H9 (cell line): ENCODE data around the gene EGR4. TPM values are rescaled to one million over a fixed set of nuclear protein-coding genes. Genes with fewer than 3 reads are reported as not detected.

Source experiments
- DNase-seq: peaks from one replicate; pipeline ENCODE4 v3.0.0-alpha.2; 2017
- H2AFZ ChIP-seq: one replicate; pipeline ENCODE4 v1.6.1; 2013; ENCODE audit warnings: mild to moderate bottlenecking, low read length, control low read depth, moderate library complexity
- H2AK5ac ChIP-seq: 2 replicates; pipeline ENCODE4 v1.6.1; 2013; ENCODE audit warnings: low read length, control low read depth, mixed read lengths; ENCODE audit not compliant: insufficient read length
- H2BK120ac ChIP-seq: one replicate; pipeline ENCODE4 v1.6.1; 2013; ENCODE audit warnings: low read depth, mild to moderate bottlenecking, low read length, control low read depth, inconsistent platforms; ENCODE audit not compliant: poor library complexity, severe bottlenecking
- H2BK12ac ChIP-seq: 2 replicates; pipeline ENCODE4 v1.6.1; 2013; ENCODE audit warnings: low read length, control low read depth, mixed read lengths, low read depth; ENCODE audit not compliant: insufficient read length
- H2BK15ac ChIP-seq: 2 replicates; pipeline ENCODE4 v1.6.1; 2013; ENCODE audit warnings: low read depth, low read length, control low read depth
- H2BK20ac ChIP-seq: one replicate; pipeline ENCODE4 v1.6.1; 2013; ENCODE audit warnings: low read depth, mild to moderate bottlenecking, low read length, control low read depth, inconsistent platforms; ENCODE audit not compliant: poor library complexity, severe bottlenecking
- H2BK5ac ChIP-seq: 2 replicates; pipeline ENCODE4 v1.6.1; 2013; ENCODE audit warnings: low read length, control low read depth, mixed read lengths; ENCODE audit not compliant: insufficient read length
- H3K14ac ChIP-seq: 2 replicates; pipeline ENCODE4 v1.6.1; 2013; ENCODE audit warnings: low read length, control low read depth; ENCODE audit not compliant: insufficient read depth
- H3K18ac ChIP-seq: 2 replicates; pipeline ENCODE4 v1.6.1; 2013; ENCODE audit warnings: low read depth, mild to moderate bottlenecking, mixed read lengths, low read length, control low read depth; ENCODE audit not compliant: insufficient read length
- H3K23ac ChIP-seq: 2 replicates; pipeline ENCODE4 v1.6.1; 2013; ENCODE audit warnings: low read length, control low read depth, mixed read lengths, low read depth; ENCODE audit not compliant: insufficient read length
- H3K23me2 ChIP-seq: 2 replicates; pipeline ENCODE4 v1.6.1; 2013; ENCODE audit warnings: low read depth, mild to moderate bottlenecking, mixed read lengths, low read length, control low read depth; ENCODE audit not compliant: insufficient read length, poor library complexity, severe bottlenecking
- H3K27ac ChIP-seq: 2 replicates; pipeline ENCODE4 v1.5.1; 2013; ENCODE audit warnings: low read length, control low read depth, mixed read lengths, low read depth; ENCODE audit not compliant: insufficient read length
- H3K27me3 ChIP-seq: 2 replicates; pipeline ENCODE4 v1.6.1; 2013; ENCODE audit warnings: low read length, control low read depth, inconsistent platforms; ENCODE audit not compliant: insufficient read depth
- H3K4ac ChIP-seq: 2 replicates; pipeline ENCODE4 v1.6.1; 2013; ENCODE audit warnings: low read depth, mild to moderate bottlenecking, control low read depth, inconsistent platforms, low read length, moderate library complexity
- H3K4me1 ChIP-seq: 2 replicates; pipeline ENCODE4 v1.6.1; 2013; ENCODE audit warnings: low read length, control low read depth, inconsistent platforms; ENCODE audit not compliant: insufficient read depth
- H3K4me2 ChIP-seq: 2 replicates; pipeline ENCODE4 v1.6.1; 2013; ENCODE audit warnings: low read length, control low read depth, mixed read lengths; ENCODE audit not compliant: insufficient read length, insufficient read depth
- H3K56ac ChIP-seq: 2 replicates; pipeline ENCODE4 v1.6.1; 2013; ENCODE audit warnings: low read depth, mild to moderate bottlenecking, mixed read lengths, low read length, control low read depth; ENCODE audit not compliant: insufficient read length
- H3K79me1 ChIP-seq: 2 replicates; pipeline ENCODE4 v1.6.1; 2013; ENCODE audit warnings: low read depth, mild to moderate bottlenecking, moderate library complexity, low read length, control low read depth, inconsistent platforms; ENCODE audit not compliant: insufficient read depth, poor library complexity, severe bottlenecking
- H3K79me2 ChIP-seq: 2 replicates; pipeline ENCODE4 v1.6.1; 2013; ENCODE audit warnings: low read length, control low read depth, inconsistent platforms; ENCODE audit not compliant: insufficient read depth
- H3K9ac ChIP-seq: 2 replicates; pipeline ENCODE4 v1.6.1; 2013; ENCODE audit warnings: low read length, control low read depth, mixed read lengths; ENCODE audit not compliant: insufficient read length; ENCODE audit errors: extremely low read depth
- H3K9me3 ChIP-seq: one replicate; pipeline ENCODE4 v1.6.1; 2013; ENCODE audit warnings: low read depth, low read length, inconsistent platforms; ENCODE audit not compliant: control insufficient read depth
- H3T11ph ChIP-seq: one replicate; pipeline ENCODE4 v1.6.1; 2013; ENCODE audit warnings: mild to moderate bottlenecking, low read length, control low read depth, inconsistent platforms
- H4K20me1 ChIP-seq: one replicate; pipeline ENCODE4 v1.6.1; 2013; ENCODE audit not compliant: control insufficient read depth, insufficient read length, insufficient read depth
- H4K5ac ChIP-seq: 2 replicates; pipeline ENCODE4 v1.6.1; 2013; ENCODE audit warnings: low read depth, mild to moderate bottlenecking, mixed read lengths, low read length, control low read depth; ENCODE audit not compliant: insufficient read length
- H4K8ac ChIP-seq: replicated peaks from 2 replicates; pipeline ENCODE4 v1.6.1; 2013; ENCODE audit warnings: low read length, control low read depth, mixed read lengths, low read depth; ENCODE audit not compliant: insufficient read length
- H4K91ac ChIP-seq: 2 replicates; pipeline ENCODE4 v1.6.1; 2013; ENCODE audit warnings: low read depth, mild to moderate bottlenecking, moderate library complexity, mixed read lengths, low read length, control low read depth; ENCODE audit not compliant: insufficient read length
- H3K27ac Mint-ChIP-seq, 3 experiments: 2 replicates in 2 of 3; 3 replicates in 1 of 3; pipeline ENCODE4 v1.8.0; 2020 to 2021; ENCODE audit warnings: mixed read lengths in 3 of 3, mild to moderate bottlenecking in 1 of 3, moderate library complexity in 1 of 3
- H3K27me3 Mint-ChIP-seq: 2 replicates; pipeline ENCODE4 v1.8.0; 2021; ENCODE audit warnings: low read depth, mild to moderate bottlenecking, moderate library complexity, mixed read lengths
- H3K36me3 Mint-ChIP-seq, 3 experiments: 2 replicates in 2 of 3; 3 replicates in 1 of 3; pipeline ENCODE4 v1.8.0; 2020 to 2021; ENCODE audit warnings: low read depth in 3 of 3, mixed read lengths in 3 of 3; ENCODE audit not compliant: insufficient read depth in 1 of 3
- H3K4me1 Mint-ChIP-seq, 2 experiments: 2 replicates each; pipeline ENCODE4 v1.8.0; 2020; ENCODE audit warnings: mixed read lengths in 2 of 2
- H3K4me3 Mint-ChIP-seq, 2 experiments: 2 replicates in 1 of 2; 3 replicates in 1 of 2; pipeline ENCODE4 v1.8.0; 2020 to 2021; ENCODE audit warnings: mild to moderate bottlenecking in 2 of 2, mixed read lengths in 2 of 2, moderate library complexity in 1 of 2
- H3K9me3 Mint-ChIP-seq, 2 experiments: 2 replicates in 1 of 2; 3 replicates in 1 of 2; pipeline ENCODE4 v1.8.0; 2020; ENCODE audit warnings: mild to moderate bottlenecking in 2 of 2, mixed read lengths in 2 of 2, moderate library complexity in 1 of 2
- WGBS: extraction: QIAGEN DNeasy Blood & Tissue Kit; methylation state at CpG from one replicate; pipeline ENCODE4 v1.1.7; 2013; ENCODE audit warnings: missing lambda C conversion rate, low lambda C conversion rate, mixed read lengths; ENCODE audit not compliant: insufficient read length; ENCODE audit errors: extremely low coverage; 5-methylcytosine and 5-hydroxymethylcytosine counted together
- total RNA-seq: library from RNA; stranded (reverse); gene quantifications from 2 replicates; pipeline ENCODE4 v1.2.1, GENCODE V29; 2021
- TF ChIP-seq, protein P1 (sequence below): fragments of 200-600 bp; sonication (generic); conservative IDR thresholded peaks from 3 replicates; pipeline ENCODE4 v1.8.0; 2021; ENCODE audit warnings: antibody characterized with exemption, mild to moderate bottlenecking

The EGR4 gene
- total RNA-seq, 1 experiment from 2014 or later: 0.85 TPM

DNA sequence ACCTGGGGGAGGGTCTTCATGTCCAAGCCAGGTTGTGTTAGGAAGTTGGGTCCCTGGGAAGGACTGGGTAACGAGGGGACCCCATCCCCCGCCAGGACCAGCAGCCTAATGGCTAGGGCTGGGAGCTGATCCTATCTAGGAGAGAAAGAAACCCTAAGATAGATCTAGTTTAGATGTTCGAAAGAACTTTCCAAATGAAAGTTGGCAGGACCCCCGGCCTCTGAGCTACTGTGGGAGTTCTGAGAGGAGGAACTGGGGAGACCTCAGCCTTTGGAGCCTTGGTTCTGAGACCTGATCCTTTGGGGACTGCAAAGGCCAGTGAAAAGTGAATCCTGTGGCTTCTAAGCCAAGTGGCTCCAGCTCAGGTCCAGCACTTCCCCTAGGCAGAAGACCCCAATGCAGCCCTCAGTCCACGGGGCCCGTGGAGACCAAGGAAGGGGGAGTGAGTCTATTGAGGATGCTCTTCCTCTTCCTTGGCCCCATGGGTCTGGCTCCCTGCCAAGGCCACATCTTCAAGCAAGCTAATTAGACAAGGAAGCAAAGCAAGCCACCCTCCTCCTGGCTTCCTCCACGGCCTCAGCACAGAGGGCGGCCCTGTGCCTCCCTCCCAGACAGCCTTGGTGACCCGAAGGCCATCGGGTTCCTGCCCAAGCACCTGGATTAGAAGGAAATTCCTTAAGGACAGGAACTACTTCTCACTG lies 35.8 kb downstream of the EGR4 start:
- H3K4me1 ChIP-seq: no peaks in the 10 kb centered on the region
- no peak overlapping the region for H3K27ac ChIP-seq
- no peaks in the 10 kb centered on the region for H3K23me2 ChIP-seq
- no peak for DNase-seq
- Mint-ChIP-seq H3K4me3 (no peak overlapping the region), H3K27ac (no peak overlapping the region), H3K27me3 (no peaks in the 10 kb centered on the region), H3K4me1 (peaks cover 17 to 18% of the 10 kb centered on the region in 2 experiments), H3K36me3 (peaks cover 15 to 47% (median 22%) of the 10 kb centered on the region in 3 experiments; a peak in 6 of 7 replicates), H3K9me3 (no peaks in the 10 kb centered on the region; a peak in 1 of 5 replicates)
- no peak overlapping the region for H3K4me2 ChIP-seq
- H2BK120ac ChIP-seq: no peak overlapping the region
- H4K20me1 ChIP-seq: no peaks in the 10 kb centered on the region
- H2BK20ac ChIP-seq: no peak overlapping the region
- no peak overlapping the region for H3K56ac ChIP-seq
- H3K18ac ChIP-seq: no peak overlapping the region
- H2BK12ac ChIP-seq: no peak overlapping the region
- H2AK5ac ChIP-seq: no peak overlapping the region
- no peak overlapping the region for H3T11ph ChIP-seq
- no peak overlapping the region for H2AFZ ChIP-seq
- no CpG with 5 or more reads among the region's 10 CpGs for WGBS
- H2BK5ac ChIP-seq: no peak overlapping the region
- no peaks in the 10 kb centered on the region for H3K9me3 ChIP-seq
- no peak overlapping the region for H3K9ac ChIP-seq
- no peak overlapping the region for H4K91ac ChIP-seq
- TF ChIP-seq, protein P1, sequence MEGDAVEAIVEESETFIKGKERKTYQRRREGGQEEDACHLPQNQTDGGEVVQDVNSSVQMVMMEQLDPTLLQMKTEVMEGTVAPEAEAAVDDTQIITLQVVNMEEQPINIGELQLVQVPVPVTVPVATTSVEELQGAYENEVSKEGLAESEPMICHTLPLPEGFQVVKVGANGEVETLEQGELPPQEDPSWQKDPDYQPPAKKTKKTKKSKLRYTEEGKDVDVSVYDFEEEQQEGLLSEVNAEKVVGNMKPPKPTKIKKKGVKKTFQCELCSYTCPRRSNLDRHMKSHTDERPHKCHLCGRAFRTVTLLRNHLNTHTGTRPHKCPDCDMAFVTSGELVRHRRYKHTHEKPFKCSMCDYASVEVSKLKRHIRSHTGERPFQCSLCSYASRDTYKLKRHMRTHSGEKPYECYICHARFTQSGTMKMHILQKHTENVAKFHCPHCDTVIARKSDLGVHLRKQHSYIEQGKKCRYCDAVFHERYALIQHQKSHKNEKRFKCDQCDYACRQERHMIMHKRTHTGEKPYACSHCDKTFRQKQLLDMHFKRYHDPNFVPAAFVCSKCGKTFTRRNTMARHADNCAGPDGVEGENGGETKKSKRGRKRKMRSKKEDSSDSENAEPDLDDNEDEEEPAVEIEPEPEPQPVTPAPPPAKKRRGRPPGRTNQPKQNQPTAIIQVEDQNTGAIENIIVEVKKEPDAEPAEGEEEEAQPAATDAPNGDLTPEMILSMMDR: no peak
- H2BK15ac ChIP-seq: no peak overlapping the region
- H4K5ac ChIP-seq: no peak overlapping the region
- H3K79me2 ChIP-seq: no peaks in the 10 kb centered on the region
- H3K23ac ChIP-seq: no peak overlapping the region
- H4K8ac ChIP-seq: no peak overlapping the region
- no peak overlapping the region for H3K14ac ChIP-seq
- H3K79me1 ChIP-seq: no peaks in the 10 kb centered on the region
- no peaks in the 10 kb centered on the region for H3K27me3 ChIP-seq
- no peak overlapping the region for H3K4ac ChIP-seq
